OCI-LY3 (cell line): ENCODE data around the gene EXO1.

Experiments used
- H2AFZ ChIP-seq: fragments of 200-600, 300-600 bp; shearing (Covaris generic); 2 replicates; pipeline ENCODE4 v1.6.0; 2014; ENCODE audit warnings: antibody characterized with exemption, low read depth, low read length
- H3K27ac ChIP-seq: fragments of 200-600, 300-600 bp; sonication (generic); 2 replicates; pipeline ENCODE4 v1.5.1; 2014; ENCODE audit warnings: mild to moderate bottlenecking, low read length, moderate library complexity, mixed read lengths
- H3K27me3 ChIP-seq: fragments of 200-600, 300-600 bp; sonication (generic); 2 replicates; pipeline ENCODE4 v1.6.1; 2014; ENCODE audit warnings: low read depth, low read length, mixed read lengths
- H3K36me3 ChIP-seq: fragments of 200-600, 300-600 bp; sonication (generic); replicated peaks from 2 replicates; pipeline ENCODE3; 2014; ENCODE audit warnings: low read depth, low read length, mixed read lengths
- H3K4me1 ChIP-seq: fragments of 300-600, 200-600 bp; sonication (generic); 2 replicates; pipeline ENCODE4 v1.6.1; 2014; ENCODE audit warnings: low read length, mixed read lengths
- H3K4me2 ChIP-seq: fragments of 200-600, 300-600 bp; sonication (generic); 2 replicates; pipeline ENCODE4 v1.6.1; 2014; ENCODE audit warnings: low read length, mixed read lengths
- H3K4me3 ChIP-seq: fragments of 300-600, 200-600 bp; sonication (generic); 2 replicates; pipeline ENCODE4 v1.5.1; 2014; ENCODE audit warnings: antibody characterized with exemption, mild to moderate bottlenecking, low read length, moderate library complexity
- H3K79me2 ChIP-seq: fragments of 300-600, 200-600 bp; shearing (Covaris generic); 2 replicates; pipeline ENCODE4 v1.6.1; 2014; ENCODE audit warnings: mild to moderate bottlenecking, low read length, mixed read lengths
- H3K9ac ChIP-seq: fragments of 300-600, 200-600 bp; shearing (Covaris generic); 2 replicates; pipeline ENCODE4 v1.6.0; 2014; ENCODE audit warnings: mild to moderate bottlenecking, low read length, moderate library complexity
- H3K9me3 ChIP-seq: fragments of 200-600, 300-600 bp; shearing (Covaris generic); 2 replicates; pipeline ENCODE4 v1.6.1; 2014; ENCODE audit warnings: low read length, mixed read lengths; ENCODE audit not compliant: insufficient read depth
- H4K20me1 ChIP-seq: fragments of 200-600, 300-600 bp; sonication (generic); 2 replicates; pipeline ENCODE4 v1.6.1; 2016; ENCODE audit warnings: low read length, mixed read lengths; ENCODE audit not compliant: insufficient read depth
- EZH2phosphoT487 ChIP-seq: fragments of 200-600 bp; shearing (Covaris generic); IDR thresholded peaks from 2 replicates; pipeline ENCODE4 v1.6.1; 2018; ENCODE audit warnings: antibody characterized with exemption, mixed run types, low read depth
- TF ChIP-seq, protein P1 (sequence below): fragments of 200-600, 300-600 bp; sonication (generic); IDR thresholded peaks from 2 replicates; pipeline ENCODE4 v1.5.1; 2014; ENCODE audit warnings: antibody characterized with exemption, low read length, low read depth

The EXO1 gene

GRCh38 chr1:241840164-241840563 is 7.8 kb upstream of the EXO1 start:
- Histone ChIP-seq H2AFZ (no peak overlapping the region), H3K4me3 (no peak overlapping the region), H3K27me3 (no peaks in the 10 kb centered on the region), H3K27ac (no peak overlapping the region), H3K9ac (no peak overlapping the region), H3K36me3 (no peaks in the 10 kb centered on the region), H3K79me2 (no peaks in the 10 kb centered on the region), H3K4me1 (peaks cover 24% of the 10 kb centered on the region), H4K20me1 (no peaks in the 10 kb centered on the region), H3K9me3 (no peaks in the 10 kb centered on the region), H3K4me2 (no peak overlapping the region)
- TF ChIP-seq, protein P1, sequence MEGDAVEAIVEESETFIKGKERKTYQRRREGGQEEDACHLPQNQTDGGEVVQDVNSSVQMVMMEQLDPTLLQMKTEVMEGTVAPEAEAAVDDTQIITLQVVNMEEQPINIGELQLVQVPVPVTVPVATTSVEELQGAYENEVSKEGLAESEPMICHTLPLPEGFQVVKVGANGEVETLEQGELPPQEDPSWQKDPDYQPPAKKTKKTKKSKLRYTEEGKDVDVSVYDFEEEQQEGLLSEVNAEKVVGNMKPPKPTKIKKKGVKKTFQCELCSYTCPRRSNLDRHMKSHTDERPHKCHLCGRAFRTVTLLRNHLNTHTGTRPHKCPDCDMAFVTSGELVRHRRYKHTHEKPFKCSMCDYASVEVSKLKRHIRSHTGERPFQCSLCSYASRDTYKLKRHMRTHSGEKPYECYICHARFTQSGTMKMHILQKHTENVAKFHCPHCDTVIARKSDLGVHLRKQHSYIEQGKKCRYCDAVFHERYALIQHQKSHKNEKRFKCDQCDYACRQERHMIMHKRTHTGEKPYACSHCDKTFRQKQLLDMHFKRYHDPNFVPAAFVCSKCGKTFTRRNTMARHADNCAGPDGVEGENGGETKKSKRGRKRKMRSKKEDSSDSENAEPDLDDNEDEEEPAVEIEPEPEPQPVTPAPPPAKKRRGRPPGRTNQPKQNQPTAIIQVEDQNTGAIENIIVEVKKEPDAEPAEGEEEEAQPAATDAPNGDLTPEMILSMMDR, result no peak

- Histone ChIP-seq H2AFZ (no peak overlapping the region), H3K27me3 (no peaks in the 10 kb centered on the region), H3K9me3 (no peaks in the 10 kb centered on the region), H3K36me3 (no peaks in the 10 kb centered on the region), H4K20me1 (no peaks in the 10 kb centered on the region), H3K4me2 (no peak overlapping the region), H3K9ac (no peak overlapping the region), H3K27ac (no peak overlapping the region), H3K4me3 (no peak overlapping the region), H3K4me1 (peaks cover 24% of the 10 kb centered on the region), H3K79me2 (no peaks in the 10 kb centered on the region)
- TF ChIP-seq, protein P1, result no peak
- no peak for TF ChIP-seq EZH2phosphoT487
These were observed 6.3 kb upstream of the EXO1 start for GRCh38 chr1:241841691-241842090.

DNA sequence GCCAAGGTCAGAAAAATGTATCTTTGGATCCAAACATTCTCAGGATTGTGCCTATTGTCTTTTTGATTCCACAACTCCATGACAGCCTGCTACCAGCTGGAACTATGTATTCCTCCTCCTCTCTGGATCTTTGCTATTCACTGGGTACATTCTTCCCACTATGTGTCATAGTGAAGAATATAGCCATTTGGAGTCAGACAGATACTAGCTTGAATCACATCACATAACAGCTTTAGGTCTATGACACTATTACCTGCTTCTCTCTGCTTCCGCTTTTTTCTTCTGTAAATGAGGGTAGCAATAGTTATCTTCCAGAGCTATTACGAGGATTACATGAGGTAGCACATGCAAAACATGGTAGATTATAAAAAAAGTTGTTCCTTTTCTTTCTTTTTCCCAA is 5.4 kb upstream of the EXO1 start:
- Histone ChIP-seq H3K36me3 (no peaks in the 10 kb centered on the region), H3K27me3 (no peaks in the 10 kb centered on the region), H3K4me2 (no peak overlapping the region), H3K27ac (no peak overlapping the region), H3K9ac (no peak overlapping the region), H3K9me3 (no peaks in the 10 kb centered on the region), H2AFZ (no peak overlapping the region), H3K4me1 (peaks cover 32% of the 10 kb centered on the region), H4K20me1 (no peaks in the 10 kb centered on the region), H3K4me3 (no peak overlapping the region), H3K79me2 (no peaks in the 10 kb centered on the region)
- no peak for TF ChIP-seq EZH2phosphoT487
- TF ChIP-seq, protein P1, result no peak

- Histone ChIP-seq H3K9me3 (no peaks in the 10 kb centered on the region), H3K9ac (no peak overlapping the region), H3K4me2 (no peak overlapping the region), H3K79me2 (peaks cover 16% of the 10 kb centered on the region), H4K20me1 (no peaks in the 10 kb centered on the region), H2AFZ (no peak overlapping the region), H3K27me3 (no peaks in the 10 kb centered on the region), H3K36me3 (peaks cover 5% of the 10 kb centered on the region), H3K4me1 (peaks cover 25% of the 10 kb centered on the region), H3K4me3 (no peak overlapping the region), H3K27ac (no peak overlapping the region)
- TF ChIP-seq, protein P1, result no peak
- TF ChIP-seq EZH2phosphoT487, result no peak
These were observed 3.4 kb upstream of the EXO1 start for GRCh38 chr1:241844593-241844992.
